K562 (cell line): ENCODE measurements around the gene CCNC. TPM values are rescaled to one million over a fixed set of nuclear protein-coding genes. Genes with fewer than 3 reads are reported as not detected.

ENCODE experiments used
- ATAC-seq: fragments of 200-7000 bp; cut with Tn5 transposase; 3 replicates; pipeline ENCODE4 v1.9.1; 2020; ENCODE audit warnings: moderate library complexity
- BruUV-seq: library from RNA; stranded (reverse); fragments of 400-500 nt; replicated peaks from 2 replicates; lab custom pipeline; 2021; lab: Mats Ljungman, UMichigan
- CTCF ChIA-PET: fragments of 300-600 bp; formaldehyde crosslinking; extraction: SDS; loops from one replicate; lab custom pipeline; 2021; ENCODE audit warnings: low intra/inter-chr PET ratio; lab: Yijun Ruan, JAX
- POLR2A ChIA-PET: fragments of 300-600, 350-650 bp; sonication (Branson Sonifier 250); formaldehyde crosslinking; extraction: SDS; loops from one replicate; lab custom pipeline; 2021; ENCODE audit warnings: antibody characterized with exemption, inconsistent platforms; lab: Yijun Ruan, JAX
- DNase-seq, 4 experiments: peaks; one replicate each; pipeline versions ENCODE4 v3.0.0 to v3.0.0-alpha.2; 2011 to 2018; ENCODE audit warnings: low spot score in 3 of 4, mixed read lengths in 3 of 4; ENCODE audit errors: extremely low read depth in 1 of 4
- FAIRE-seq: peaks from 2 replicates; lab custom pipeline; 2011; peaks lifted over from hg19 to GRCh38; lab: Jason Lieb, UNC
- H2AFZ ChIP-seq: 2 replicates; pipeline ENCODE4 v1.6.0; 2011; ENCODE audit warnings: low read depth, low read length, control low read depth, inconsistent platforms
- H3K27ac ChIP-seq: fragments of 200-600 bp; 3 replicates; pipeline ENCODE4 v1.8.0; 2011; ENCODE audit warnings: low read depth, mild to moderate bottlenecking, control low read depth, inconsistent platforms, low read length, moderate library complexity, mixed read lengths; ENCODE audit errors: extremely low read depth
- H3K27me3 ChIP-seq, 2 experiments: fragments of 300-600 bp in 1 of 2; 2 replicates in 1 of 2; 3 replicates in 1 of 2; pipeline versions ENCODE4 v1.6.0 to v1.8.0; 2011; ENCODE audit warnings: inconsistent platforms in 2 of 2, low read length in 2 of 2, mild to moderate bottlenecking in 1 of 2, mixed read lengths in 1 of 2, moderate library complexity in 1 of 2; ENCODE audit not compliant: control insufficient read depth in 2 of 2, insufficient read depth in 2 of 2
- H3K36me3 ChIP-seq: fragments of 300-600 bp; 3 replicates; pipeline ENCODE4 v1.8.0; 2011; ENCODE audit warnings: mild to moderate bottlenecking, low read length, inconsistent platforms; ENCODE audit not compliant: control insufficient read depth, insufficient read depth
- H3K4me1 ChIP-seq, 2 experiments: fragments of 200-600 bp in 1 of 2; replicated peaks in 1 of 2; 2 replicates in 1 of 2; 3 replicates in 1 of 2; pipeline versions ENCODE4 v1.5.1 to v1.8.0; 2011; ENCODE audit warnings: inconsistent platforms in 2 of 2, low read length in 2 of 2, mild to moderate bottlenecking in 1 of 2, mixed read lengths in 1 of 2, moderate library complexity in 1 of 2; ENCODE audit not compliant: control insufficient read depth in 2 of 2, insufficient read depth in 2 of 2
- H3K4me2 ChIP-seq: 2 replicates; pipeline ENCODE4 v1.6.1; 2011; ENCODE audit warnings: low read length, control low read depth, inconsistent platforms, mixed read lengths; ENCODE audit not compliant: insufficient read depth
- H3K4me3 ChIP-seq: fragments of 200-600 bp; sonication (generic), shearing (Covaris generic); 2 replicates; pipeline ENCODE4 v1.5.1; 2016; ENCODE audit warnings: control low read depth, inconsistent platforms
- H3K79me2 ChIP-seq: fragments of 200-600 bp; 3 replicates; pipeline ENCODE4 v1.8.0; 2011; ENCODE audit warnings: low read length, inconsistent platforms; ENCODE audit not compliant: control insufficient read depth, insufficient read depth
- H3K9ac ChIP-seq, 2 experiments: 2 replicates each; pipeline versions ENCODE4 v1.6.0 to v1.6.1; 2011; ENCODE audit warnings: low read depth in 2 of 2, low read length in 2 of 2, control low read depth in 1 of 2, inconsistent platforms in 1 of 2, mild to moderate bottlenecking in 1 of 2, mixed read lengths in 1 of 2; ENCODE audit not compliant: insufficient read depth in 1 of 2
- H3K9me1 ChIP-seq: one replicate; pipeline ENCODE4 v1.6.0; 2011; ENCODE audit warnings: inconsistent platforms, mild to moderate bottlenecking, low read length, moderate library complexity; ENCODE audit not compliant: control insufficient read depth, insufficient read depth
- H3K9me3 ChIP-seq: replicated peaks from 2 replicates; pipeline ENCODE4 v1.5.1; 2011; ENCODE audit warnings: low read depth, low read length, inconsistent platforms; ENCODE audit not compliant: control insufficient read depth, insufficient read depth
- H4K20me1 ChIP-seq: replicated peaks from 2 replicates; pipeline ENCODE4 v1.6.1; 2011; ENCODE audit warnings: low read length, inconsistent platforms, mixed read lengths; ENCODE audit not compliant: control insufficient read depth, insufficient read depth
- ATF7 ChIP-seq: fragments of 450-650 bp; IDR thresholded peaks from 2 replicates; pipeline ENCODE4 v1.7.1; 2014; ENCODE audit warnings: mild to moderate bottlenecking, moderate library complexity
- CBFA2T3 ChIP-seq: fragments of 450-650 bp; IDR thresholded peaks from 2 replicates; pipeline ENCODE4 v1.6.1; 2017
- CHAMP1 ChIP-seq: fragments of 450-650 bp; IDR thresholded peaks from 2 replicates; pipeline ENCODE4 v1.6.1; 2016; ENCODE audit warnings: mild to moderate bottlenecking
- GATA2 ChIP-seq: sonication (generic); formaldehyde crosslinking; IDR thresholded peaks from 2 replicates; pipeline ENCODE4 v1.4.0; 2020; ENCODE audit warnings: mild to moderate bottlenecking, missing genetic modification reagents
- MED1 ChIP-seq: sonication (generic); formaldehyde crosslinking; IDR thresholded peaks from 2 replicates; pipeline ENCODE4 v1.8.1; 2023; ENCODE audit warnings: missing genetic modification reagents, borderline replicate concordance
- MXI1 ChIP-seq: IDR thresholded peaks from 2 replicates; pipeline ENCODE4 v1.6.1; 2011; ENCODE audit warnings: low read depth, mild to moderate bottlenecking, improper control_type of control experiment, low read length
- NFIC ChIP-seq: fragments of 450-650 bp; IDR thresholded peaks from 2 replicates; pipeline ENCODE4 v1.6.1; 2017; ENCODE audit warnings: mild to moderate bottlenecking, inconsistent platforms
- PKNOX1 ChIP-seq: fragments of 450-650 bp; IDR thresholded peaks from 2 replicates; pipeline ENCODE4 v1.6.1; 2016
- TCF3 ChIP-seq: sonication (generic); formaldehyde crosslinking; IDR thresholded peaks from 2 replicates; pipeline ENCODE4 v1.4.0; 2020; ENCODE audit warnings: mild to moderate bottlenecking, missing genetic modification reagents
- TRIM28 ChIP-seq: fragments of 450-650 bp; IDR thresholded peaks from 2 replicates; pipeline ENCODE4 v1.6.1; 2017
- ZNF217 ChIP-seq: sonication (generic); formaldehyde crosslinking; IDR thresholded peaks from 2 replicates; pipeline ENCODE4 v1.8.0; 2022; ENCODE audit warnings: mild to moderate bottlenecking, missing genetic modification reagents
- WGBS: fragments of 100-300 bp; shearing (Covaris generic); methylation state at CpG from one replicate; pipeline ENCODE4 v1.1.6; 2016; ENCODE audit warnings: low coverage, mixed read lengths; ENCODE audit not compliant: insufficient coverage; ENCODE audit errors: missing lambda C conversion rate; 5-methylcytosine and 5-hydroxymethylcytosine counted together
- in situ Hi-C: fragments of 300-500 bp; cut with MboI; formaldehyde crosslinking; loops from 4 replicates; pipeline ENCODE4 v1.15.0; 2018; ENCODE audit warnings: inconsistent platforms, mixed read lengths
- intact Hi-C: fragments of 100-400 bp; cut with micrococcal nuclease; formaldehyde crosslinking; loops from 2 replicates; pipeline ENCODE4 v1.14.2; 2022
- polyA plus RNA-seq, 8 experiments: library from polyadenylated mRNA; depleted of rRNA in 4 of 8; stranded (reverse) in 5 of 8; unstranded in 3 of 8; fragments of >200 nt; fragmentation: Nextera tagmentation in 2 of 8; fragmentation: Illumina TruSeq in 1 of 8; extraction: Ambion mirVana in 2 of 8; extraction: Trizol in 1 of 8; gene quantifications; 2 replicates each; pipeline versions ENCODE4 v1.2.1 to v1.2.3, GENCODE V29; 2011 to 2014; ENCODE audit warnings: inconsistent platforms in 1 of 8, missing spikeins in 1 of 8
- total RNA-seq, 7 experiments: library from RNA; depleted of rRNA in 6 of 7; stranded (reverse); fragments of >200 nt in 6 of 7; fragmentation: Illumina TruSeq in 2 of 7; extraction: Trizol in 2 of 7; gene quantifications; 2 replicates each; pipeline versions ENCODE4 v1.2.1 to v1.2.3, GENCODE V29; 2011 to 2021; ENCODE audit warnings: low replicate concordance in 1 of 7

Gene CCNC
- total and polyA plus RNA-seq, 9 of the 15 experiments (the other 6 are each of a cell fraction or from before 2014, with no cell fraction given), result 68.7 to 177 (median 99.6) TPM

- no peaks in the 10 kb centered on the region; the same call in 1 of the 2 replicates for H4K20me1 ChIP-seq
- FAIRE-seq (no peak), DNase-seq (peak; percentile 12 to 41 (median 21)), ATAC-seq (peak; percentile 74)
- H3K9me1 ChIP-seq, result no peaks in the 10 kb centered on the region
- H3K36me3 ChIP-seq, result peaks cover 68% of the 10 kb centered on the region
- BruUV-seq, result no TSS peak
- no peaks in the 10 kb centered on the region for H3K9me3 ChIP-seq
- no peak overlapping the region for H3K4me2 ChIP-seq
- in situ Hi-C loops, result no loop called here
- intact Hi-C loops, result no loop called here
- no peaks in the 10 kb centered on the region for H3K27me3 ChIP-seq
- no peak overlapping the region for H3K9ac ChIP-seq
- ChIA-PET POLR2A (no interaction called here), CTCF (no interaction called here)
- 0 out of 2 replicates have a peak, but pooled peaks have one; percentile 30 for TF ChIP-seq GATA2 (CRISPR knock-in tag)
- TF ChIP-seq MXI1, result no peak
- peak; percentile 45; the same call in 1 of the 2 replicates for TF ChIP-seq PKNOX1
- TF ChIP-seq CBFA2T3, result peak; percentile 35; the same call in 1 of the 2 replicates
- TF ChIP-seq TRIM28, result no peak
- TF ChIP-seq ATF7, result no peak
- 0 out of 2 replicates have a peak, but pooled peaks have one; percentile 18 for TF ChIP-seq TCF3
- no peak for TF ChIP-seq MED1
- 0 out of 2 replicates have a peak, but pooled peaks have one; percentile 12 for TF ChIP-seq CHAMP1
- TF ChIP-seq ZNF217 (CRISPR knock-in tag), result no peak
- TF ChIP-seq NFIC, result 0 out of 2 replicates have a peak, but pooled peaks have one; percentile 11
- no peak overlapping the region for H3K27ac ChIP-seq
- H3K79me2 ChIP-seq, result peaks cover 53% of the 10 kb centered on the region
- no peak overlapping the region for H3K4me3 ChIP-seq
- H2AFZ ChIP-seq, result no peak overlapping the region
- WGBS, result 86% methylated on average over 4 of the region's 4 CpGs
- no peaks in the 10 kb centered on the region; a peak in 1 of 5 replicates for H3K4me1 ChIP-seq
Observed at GRCh38 chr6:99560668-99561067, 7.8 kb downstream of the CCNC start.
